ENCODE results near the gene SYS1.
A peak's percentile ranks its signal among the peaks of the same experiment; 100 is the strongest.

Gene SYS1

GRCh38 chr20:45355209-45356084 is 7.5 kb upstream of the SYS1 start:
- no peak for DNase-seq (ENCODE audit: low read depth)

GRCh38 chr20:45358282-45359068 is 4.5 kb upstream of the SYS1 start:
- no peak for DNase-seq (ENCODE audit: low read depth)

- no peak for DNase-seq (ENCODE audit: low read depth)
These were observed 3.9 kb upstream of the SYS1 start for GRCh38 chr20:45359069-45359405.

- no peak for DNase-seq (ENCODE audit: low read depth)
These were observed 3.4 kb upstream of the SYS1 start for GRCh38 chr20:45359406-45360148.

- no peak for DNase-seq (ENCODE audit: low read depth)
These were observed 1.2 kb upstream of the SYS1 start for GRCh38 chr20:45361793-45362192.

GRCh38 chr20:45363611-45364492 is 896 bp downstream of the SYS1 start:
- DNase-seq (ENCODE audit: low read depth) = no peak

GRCh38 chr20:45365444-45365970 is 2.6 kb downstream of the SYS1 start:
- no peak for DNase-seq (ENCODE audit: low read depth)

- DNase-seq (ENCODE audit: low read depth) = no peak
These were observed 3.2 kb downstream of the SYS1 start for GRCh38 chr20:45366192-45366591.

GRCh38 chr20:45366631-45367030 is 3.7 kb downstream of the SYS1 start:
- no peak for DNase-seq (ENCODE audit: low read depth)

- DNase-seq (ENCODE audit: low read depth) = no peak
These were observed 4.2 kb downstream of the SYS1 start for GRCh38 chr20:45367126-45367525.

GRCh38 chr20:45368221-45368980 is 5.4 kb downstream of the SYS1 start:
- DNase-seq (ENCODE audit: low read depth) = no peak

- no peak for DNase-seq (ENCODE audit: low read depth)
These were observed 7.7 kb downstream of the SYS1 start for GRCh38 chr20:45370571-45371160.

GRCh38 chr20:45372241-45372640 is 9.3 kb downstream of the SYS1 start:
- DNase-seq (ENCODE audit: low read depth) = no peak

GRCh38 chr20:45372646-45373352 is 9.8 kb downstream of the SYS1 start:
- no peak for DNase-seq (ENCODE audit: low read depth)

- peak; percentile 87 for DNase-seq (ENCODE audit: low read depth)
These were observed 10.6 kb downstream of the SYS1 start for GRCh38 chr20:45373353-45374100.

- DNase-seq (ENCODE audit: low read depth) = no peak
These were observed 11.1 kb downstream of the SYS1 start for GRCh38 chr20:45374101-45374467.

- DNase-seq (ENCODE audit: low read depth) = no peak
These were observed 12.0 kb downstream of the SYS1 start for GRCh38 chr20:45374966-45375365.

GRCh38 chr20:45377269-45377668 is 14.3 kb downstream of the SYS1 start:
- DNase-seq (ENCODE audit: low read depth) = no peak

GRCh38 chr20:45378191-45378590 is 15.2 kb downstream of the SYS1 start, which contains the start of gene TP53TG5:
TSS of gene TP53TG5 (minus strand) at chr20:45378325. CDS start at chr20:45378236, 89 bp downstream.
- DNase-seq (ENCODE audit: low read depth) = no peak

Measured in activated T-cell treated with anti-CD3 and anti-CD28 coated beads for 48 hours (primary cell).